NCI-H345 treated with DMSO at 0.1 percent for 48 hours (cell line): Measurements from ENCODE around the gene OGDH.
"Not testable (repeated sequence)": the region's sequence is repeated elsewhere in the genome, so short reads cannot be mapped to it uniquely, and the experiment has no call there.

Experiments
- DNase-seq: peaks from one replicate; lab custom pipeline; 2025; ENCODE audit not compliant: unreplicated experiment; lab: John Stamatoyannopoulos, UW

OGDH gene

GRCh38 chr7:44606341-44607140, at the start of gene OGDH:
TSS of gene OGDH (plus strand) at chr7:44606627. CDS start at chr7:44624344, 17,717 bp downstream.
- peak; percentile 97 for DNase-seq

DNA sequence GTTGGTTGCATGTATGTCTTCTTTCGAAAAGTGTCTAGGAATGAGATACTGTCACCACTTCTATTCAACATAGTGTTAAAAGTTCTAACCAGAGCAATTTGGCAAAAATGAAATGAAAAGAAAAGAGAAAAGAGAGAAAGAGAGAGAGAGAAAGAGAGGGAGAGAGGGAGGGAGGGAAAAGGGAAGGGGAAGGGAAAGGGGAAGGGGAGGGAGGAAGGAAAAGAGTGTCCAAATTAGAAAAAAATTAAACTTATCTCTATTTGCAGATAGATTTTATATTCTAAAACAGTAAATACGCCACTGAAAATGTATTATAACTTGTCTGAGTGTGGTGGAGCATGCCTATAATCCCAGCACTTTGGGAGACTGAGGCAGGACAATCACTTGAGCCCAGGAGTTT, 48.9 kb upstream of the OGDH start:
- no peak for DNase-seq

- no peak for DNase-seq
Measured at GRCh38 chr7:44559485-44559884, 46.9 kb upstream of the OGDH start.

- no peak for DNase-seq
Measured at GRCh38 chr7:44561481-44561880, 44.9 kb upstream of the OGDH start.

DNA sequence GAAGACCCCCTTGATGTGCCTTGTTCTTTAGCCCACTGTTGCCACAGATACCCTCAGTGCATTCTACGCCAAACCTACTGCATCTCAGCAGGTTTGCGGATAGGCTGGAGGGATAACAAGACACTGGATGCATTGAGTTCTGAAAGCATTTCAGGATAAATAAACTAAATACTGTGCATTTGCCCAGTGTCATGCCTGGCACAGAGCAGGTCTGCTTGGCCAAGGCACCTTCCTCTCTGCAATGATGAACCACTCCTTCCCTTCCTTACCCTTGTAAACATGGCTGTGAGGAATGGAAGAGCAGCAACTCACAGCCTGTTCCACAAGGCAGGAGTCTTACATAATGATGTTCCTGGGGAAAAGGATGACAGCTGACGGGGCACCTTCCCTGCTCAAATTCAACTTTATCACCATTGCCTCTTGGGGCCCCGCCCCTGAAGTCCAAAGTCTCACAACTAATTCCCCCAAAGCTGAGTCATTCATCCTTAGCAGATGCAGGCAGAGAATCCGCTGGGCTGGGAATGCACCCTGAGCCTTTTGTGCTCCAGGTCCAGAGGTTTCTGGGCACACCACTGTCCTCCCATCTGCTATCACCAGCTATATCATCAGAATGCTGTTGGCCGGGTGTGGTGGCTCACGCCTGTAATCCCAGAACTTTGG, 44.3 kb upstream of the OGDH start:
- DNase-seq = no peak

- DNase-seq = not testable (repeated sequence)
Measured at GRCh38 chr7:44562622-44562962, 43.8 kb upstream of the OGDH start.

GRCh38 chr7:44563171-44563679, 43.2 kb upstream of the OGDH start:
- DNase-seq = no peak

DNA sequence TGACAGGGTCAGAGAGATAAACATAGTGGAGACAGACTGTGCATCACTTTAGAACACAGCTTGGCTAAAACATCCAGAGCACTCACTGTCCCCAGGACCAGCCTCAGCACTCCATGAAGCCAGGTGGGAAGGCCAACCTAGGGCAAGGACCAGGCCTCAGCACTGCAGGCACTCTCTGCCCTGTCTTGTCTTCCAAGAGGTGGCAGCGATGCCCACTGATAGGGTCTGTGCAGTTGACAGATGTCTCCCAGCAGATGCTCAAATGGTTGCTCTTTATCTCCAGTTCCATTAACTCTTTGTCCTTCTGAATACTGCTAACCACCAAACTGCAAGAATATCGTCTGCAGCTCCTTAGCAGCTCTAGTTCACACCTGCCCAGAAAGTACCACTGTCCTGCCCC, 41.8 kb upstream of the OGDH start:
- DNase-seq = no peak

DNA sequence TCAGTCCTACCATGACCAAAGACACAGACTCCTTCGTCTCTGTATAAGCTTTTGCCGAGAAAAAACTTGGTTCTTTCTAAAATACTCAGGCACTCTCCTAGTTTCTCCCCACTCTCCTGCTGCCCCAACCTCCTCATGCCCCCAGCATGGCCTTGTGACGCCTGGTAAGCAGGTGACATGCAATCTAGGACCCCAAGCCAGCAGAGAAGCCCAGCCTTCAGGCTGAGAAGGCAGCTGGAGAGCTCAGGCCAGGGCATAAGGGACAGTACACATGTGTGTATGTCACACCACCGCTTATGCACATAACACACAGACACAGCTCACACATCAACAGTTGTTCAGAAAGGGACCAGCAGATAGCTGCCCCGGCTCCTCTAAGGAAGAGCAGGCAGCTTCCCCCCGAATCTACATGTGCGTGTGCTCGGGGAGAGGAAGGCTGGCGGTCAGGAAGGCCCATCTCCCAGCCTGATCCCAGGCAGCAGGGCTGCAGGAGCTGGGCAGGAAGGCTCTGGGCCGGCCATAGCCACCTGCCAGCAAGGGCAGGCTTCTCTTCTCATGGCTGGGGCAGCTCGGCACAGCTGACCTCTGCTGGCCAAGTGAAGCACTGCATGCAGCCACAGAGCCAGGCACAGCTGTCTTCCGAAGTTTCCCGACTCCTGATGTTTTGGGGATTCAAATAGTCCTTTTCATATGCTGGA, 41.2 kb upstream of the OGDH start:
- DNase-seq = peak; percentile 15

GRCh38 chr7:44565795-44566559, 40.5 kb upstream of the OGDH start:
- DNase-seq = no peak

- no peak for DNase-seq
Measured at GRCh38 chr7:44566680-44567079, 39.7 kb upstream of the OGDH start.

DNA sequence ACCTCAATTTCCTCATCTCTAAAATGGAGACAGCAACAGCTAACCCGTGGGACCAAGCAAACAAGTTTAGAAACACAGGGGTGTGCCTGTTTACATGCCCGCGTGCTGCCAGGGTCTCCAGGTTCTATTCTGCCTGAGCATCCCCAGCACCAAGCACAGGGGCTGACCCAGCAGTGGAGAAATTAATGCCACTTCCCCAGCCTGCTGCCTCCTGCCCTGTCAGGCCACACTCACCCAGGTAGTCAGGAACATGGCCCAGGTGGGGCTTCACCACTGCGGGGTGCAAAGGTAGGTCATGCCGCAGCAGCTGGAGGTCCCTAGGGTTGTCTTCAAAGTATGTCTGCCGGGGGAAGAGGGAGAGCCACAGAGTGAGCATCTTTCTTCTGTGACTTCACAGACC, 38.5 kb upstream of the OGDH start:
- no peak for DNase-seq

DNA sequence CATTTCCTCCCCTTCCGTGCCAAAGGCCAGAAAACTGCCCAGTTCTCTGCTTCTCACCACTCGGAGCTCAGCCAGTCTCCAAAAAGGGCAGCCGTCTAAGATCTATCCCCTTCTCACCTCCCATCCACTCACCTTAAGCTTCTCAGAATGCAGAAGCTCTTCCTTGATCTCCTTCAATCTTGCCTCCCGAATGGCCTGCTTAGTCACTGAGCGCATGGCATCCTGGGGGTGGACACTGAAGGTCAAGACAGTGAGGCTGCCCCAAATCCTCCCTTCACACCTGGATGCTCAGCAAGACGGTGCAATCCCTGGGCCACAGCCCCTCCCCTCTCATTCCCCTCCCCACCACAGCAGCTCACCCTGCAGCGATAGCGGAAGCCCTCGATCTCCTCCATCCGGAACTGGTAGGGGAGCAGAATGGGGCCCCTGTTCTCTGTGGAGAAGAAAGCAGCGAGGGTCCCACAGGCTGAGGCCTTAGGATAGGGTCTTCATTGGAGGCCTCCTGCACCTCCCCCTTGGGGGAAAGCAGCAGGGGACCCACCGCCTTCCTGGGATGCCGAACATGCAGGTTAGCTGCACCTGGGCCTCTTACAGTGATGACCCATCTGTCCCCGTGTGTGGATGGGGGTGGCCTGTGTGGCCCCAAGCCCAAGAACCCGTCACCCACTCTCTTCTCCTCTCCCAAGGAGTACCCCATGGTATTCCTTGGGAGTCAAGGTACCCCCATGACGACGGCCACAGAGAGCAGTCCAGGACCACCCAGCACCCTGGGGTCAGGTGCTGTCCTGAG, 37.5 kb upstream of the OGDH start:
- no peak for DNase-seq

DNA sequence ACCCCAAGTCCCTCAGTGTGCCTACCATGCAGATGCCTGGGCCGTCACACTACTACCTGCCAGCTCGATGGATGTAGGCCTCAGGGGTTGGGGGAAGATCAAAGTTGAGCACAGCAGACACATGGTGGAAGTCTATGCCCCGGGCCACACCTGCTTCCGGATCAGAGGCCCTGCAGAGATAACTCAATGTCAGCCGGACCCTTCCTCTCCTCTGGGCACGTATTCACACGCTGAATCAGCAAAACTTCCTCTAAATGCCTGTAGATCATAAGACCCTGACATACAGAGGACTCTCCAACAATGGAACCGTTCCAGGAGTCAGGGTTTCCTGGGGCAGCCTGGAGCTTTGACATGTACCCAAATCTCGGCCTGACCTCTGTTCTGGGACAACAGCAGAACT, 36.5 kb upstream of the OGDH start:
- no peak for DNase-seq

GRCh38 chr7:44572771-44573170, 33.7 kb upstream of the OGDH start:
- DNase-seq = no peak

DNA sequence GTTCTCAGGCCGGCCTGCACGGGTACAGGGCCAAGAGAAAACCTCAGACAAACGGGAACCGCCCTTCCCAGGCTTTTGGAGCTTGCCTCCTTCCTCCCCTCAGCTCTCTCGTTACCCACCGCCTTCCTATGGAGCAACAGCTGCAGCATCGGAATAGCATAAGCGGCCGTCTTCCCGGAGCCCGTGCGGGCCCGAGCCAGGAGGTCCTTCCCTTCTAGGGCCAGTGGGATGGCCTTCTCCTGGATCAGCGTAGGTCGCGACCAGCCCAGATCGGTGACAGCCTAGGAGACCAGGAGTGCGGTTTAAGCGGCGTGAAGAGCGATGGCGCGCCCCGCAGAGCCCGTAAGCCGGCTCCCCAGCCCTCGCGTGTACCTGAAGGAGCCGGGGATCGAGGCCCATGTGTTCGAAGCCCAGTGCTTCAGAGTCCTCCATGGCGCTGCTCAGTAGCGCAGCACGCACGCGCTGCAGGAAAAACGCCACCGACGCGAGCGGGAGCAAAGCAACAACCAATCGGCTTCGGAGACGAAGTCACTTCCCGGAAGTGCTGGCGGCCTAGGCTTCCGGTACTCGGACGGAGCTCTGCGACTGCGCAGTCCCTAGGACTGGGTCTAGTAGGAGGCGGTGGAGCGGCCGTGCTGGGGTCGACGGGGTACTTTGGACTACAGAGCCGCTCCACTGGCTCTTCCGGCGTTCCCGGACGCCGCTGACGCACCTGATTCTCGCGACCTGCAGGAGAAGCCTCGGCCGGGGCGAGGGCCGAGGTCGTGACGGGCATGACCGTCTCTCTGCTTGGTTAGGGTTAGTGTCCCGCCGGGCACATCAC, 32.8 kb upstream of the OGDH start, which contains the start of gene DDX56:
TSS of gene DDX56 (minus strand) at position 445 of the 823 bp plus-strand sequence. CDS start at position 432, 13 bp downstream.
- DNase-seq = peak; percentile 90

DNA sequence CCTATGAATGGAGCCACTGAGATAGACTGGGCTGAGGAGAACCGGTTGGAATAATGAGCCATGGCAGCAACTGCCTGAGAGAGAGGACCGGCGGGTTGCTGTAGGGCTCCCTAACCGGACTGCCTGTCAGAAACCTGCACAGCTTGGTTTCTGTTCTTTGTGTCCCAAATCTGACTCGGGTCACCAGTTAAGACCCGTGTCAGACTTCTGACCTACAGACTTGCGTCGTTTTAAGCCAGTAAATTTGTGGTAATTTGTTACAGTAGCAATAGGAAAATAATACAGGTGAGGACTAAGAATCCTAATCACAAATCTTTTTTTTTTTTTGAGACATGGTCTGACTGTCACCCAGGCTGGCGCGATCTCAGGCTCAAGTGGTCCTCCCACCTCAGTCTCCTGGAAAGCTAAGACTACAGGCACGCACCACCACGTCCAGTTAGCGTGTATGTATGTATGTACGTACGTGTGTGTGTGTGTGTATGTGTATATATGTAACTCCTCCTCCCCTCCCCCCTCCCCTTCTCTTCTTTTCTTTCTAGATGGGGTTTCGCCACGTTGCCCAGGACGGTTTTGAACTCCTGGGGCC, 32.0 kb upstream of the OGDH start:
- DNase-seq = no peak

GRCh38 chr7:44575054-44575453, 31.4 kb upstream of the OGDH start:
- DNase-seq = no peak

DNA sequence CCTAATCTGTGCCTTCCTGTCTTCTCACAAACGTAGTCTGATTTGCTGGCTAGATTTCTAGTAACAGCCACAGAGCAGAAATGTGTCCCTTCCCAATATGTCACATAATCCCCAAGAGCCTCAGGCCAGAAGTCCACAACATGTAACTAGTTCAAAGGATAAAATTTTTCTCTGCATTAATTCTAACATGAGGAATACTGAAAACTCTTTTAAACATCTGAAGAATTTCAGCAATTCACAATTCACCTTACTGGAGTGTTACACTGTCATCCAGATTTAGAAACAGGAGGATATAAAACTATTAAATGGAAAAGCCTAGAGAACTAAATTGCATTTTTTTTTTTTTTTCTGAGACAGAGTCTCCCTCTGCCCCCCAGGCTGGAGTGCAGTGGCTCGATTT, 30.2 kb upstream of the OGDH start:
- DNase-seq = no peak
